PFSK-1 (cell line): ENCODE measurements around the gene ST3GAL2.

Experiments
- POLR2AphosphoS5 ChIP-seq: IDR thresholded peaks from 2 replicates; pipeline ENCODE4 v1.6.1; 2012; ENCODE audit warnings: low read depth, mild to moderate bottlenecking, control low read depth, low read length, moderate library complexity
- TAF1 ChIP-seq: IDR thresholded peaks from 2 replicates; pipeline ENCODE4 v1.6.1; 2012; ENCODE audit warnings: low read length, control low read depth, borderline replicate concordance; ENCODE audit not compliant: insufficient read depth
- TF ChIP-seq, protein P1 (sequence below), 2 experiments: IDR thresholded peaks; 2 replicates each; pipeline versions ENCODE4 v1.6.1 to v1.8.0; 2011 to 2012; ENCODE audit warnings: low read depth in 2 of 2, low read length in 2 of 2, control low read depth in 1 of 2, inconsistent platforms in 1 of 2, mild to moderate bottlenecking in 1 of 2, moderate library complexity in 1 of 2; ENCODE audit not compliant: insufficient read depth in 1 of 2

DNA sequence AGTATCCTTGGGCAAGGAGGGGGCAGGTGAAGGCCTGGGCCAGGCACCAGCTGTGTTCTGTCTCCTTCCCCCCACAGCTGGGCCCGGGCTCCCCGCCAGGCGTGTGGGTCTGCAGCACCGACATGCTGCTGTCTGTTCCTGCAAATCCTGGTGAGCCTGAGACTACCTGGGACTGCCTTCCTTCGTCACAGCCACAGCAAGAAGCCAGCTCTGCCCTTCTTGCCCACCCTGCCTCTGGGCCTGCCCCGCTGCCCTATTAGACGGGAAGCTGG is 27.8 kb upstream of the ST3GAL2 start:
- TF ChIP-seq POLR2AphosphoS5 (no peak), TAF1 (no peak)
- TF ChIP-seq, protein P1, sequence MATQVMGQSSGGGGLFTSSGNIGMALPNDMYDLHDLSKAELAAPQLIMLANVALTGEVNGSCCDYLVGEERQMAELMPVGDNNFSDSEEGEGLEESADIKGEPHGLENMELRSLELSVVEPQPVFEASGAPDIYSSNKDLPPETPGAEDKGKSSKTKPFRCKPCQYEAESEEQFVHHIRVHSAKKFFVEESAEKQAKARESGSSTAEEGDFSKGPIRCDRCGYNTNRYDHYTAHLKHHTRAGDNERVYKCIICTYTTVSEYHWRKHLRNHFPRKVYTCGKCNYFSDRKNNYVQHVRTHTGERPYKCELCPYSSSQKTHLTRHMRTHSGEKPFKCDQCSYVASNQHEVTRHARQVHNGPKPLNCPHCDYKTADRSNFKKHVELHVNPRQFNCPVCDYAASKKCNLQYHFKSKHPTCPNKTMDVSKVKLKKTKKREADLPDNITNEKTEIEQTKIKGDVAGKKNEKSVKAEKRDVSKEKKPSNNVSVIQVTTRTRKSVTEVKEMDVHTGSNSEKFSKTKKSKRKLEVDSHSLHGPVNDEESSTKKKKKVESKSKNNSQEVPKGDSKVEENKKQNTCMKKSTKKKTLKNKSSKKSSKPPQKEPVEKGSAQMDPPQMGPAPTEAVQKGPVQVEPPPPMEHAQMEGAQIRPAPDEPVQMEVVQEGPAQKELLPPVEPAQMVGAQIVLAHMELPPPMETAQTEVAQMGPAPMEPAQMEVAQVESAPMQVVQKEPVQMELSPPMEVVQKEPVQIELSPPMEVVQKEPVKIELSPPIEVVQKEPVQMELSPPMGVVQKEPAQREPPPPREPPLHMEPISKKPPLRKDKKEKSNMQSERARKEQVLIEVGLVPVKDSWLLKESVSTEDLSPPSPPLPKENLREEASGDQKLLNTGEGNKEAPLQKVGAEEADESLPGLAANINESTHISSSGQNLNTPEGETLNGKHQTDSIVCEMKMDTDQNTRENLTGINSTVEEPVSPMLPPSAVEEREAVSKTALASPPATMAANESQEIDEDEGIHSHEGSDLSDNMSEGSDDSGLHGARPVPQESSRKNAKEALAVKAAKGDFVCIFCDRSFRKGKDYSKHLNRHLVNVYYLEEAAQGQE (IDR thresholded peaks at IDR 0.05; ENCODE audit: insufficient read depth in 1 of 2, low read depth in 2 of 2, low read length in 2 of 2), result no peak
